ENCODE data around the gene APH1A.
"Not testable (repeated sequence)": the region's sequence is repeated elsewhere in the genome, so short reads cannot be mapped to it uniquely, and the experiment has no call there.

Gene APH1A

GRCh38 chr1:150268705-150269403 lies at the start of gene APH1A:
Gene APH1A (minus strand): TSS chr1:150269016. CDS start chr1:150268810, 206 bp downstream.
- DNase-seq: peak; percentile 92

DNA sequence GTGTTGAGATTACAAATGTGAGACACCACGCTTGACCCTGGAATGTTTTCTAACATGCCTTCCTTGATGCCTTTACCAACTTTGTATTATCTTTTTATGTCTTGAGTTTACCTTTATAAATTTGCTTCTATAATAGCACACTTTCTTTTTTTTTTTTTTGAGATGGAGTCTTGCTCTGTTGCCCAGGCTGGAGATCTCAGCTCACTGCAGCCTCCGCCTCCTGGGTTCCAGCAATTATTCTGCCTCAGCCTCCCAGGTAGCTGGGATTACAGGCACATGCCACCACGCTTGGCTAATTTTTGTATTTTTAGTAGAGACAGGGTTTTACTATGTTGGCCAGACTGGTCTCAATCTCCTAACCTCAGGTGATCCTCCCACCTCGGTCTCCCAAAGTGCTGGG lies 45.9 kb upstream of the APH1A start:
- DNase-seq: not testable (repeated sequence)

- DNase-seq: no peak
Measured at GRCh38 chr1:150311762-150312161, 42.9 kb upstream of the APH1A start.

DNA sequence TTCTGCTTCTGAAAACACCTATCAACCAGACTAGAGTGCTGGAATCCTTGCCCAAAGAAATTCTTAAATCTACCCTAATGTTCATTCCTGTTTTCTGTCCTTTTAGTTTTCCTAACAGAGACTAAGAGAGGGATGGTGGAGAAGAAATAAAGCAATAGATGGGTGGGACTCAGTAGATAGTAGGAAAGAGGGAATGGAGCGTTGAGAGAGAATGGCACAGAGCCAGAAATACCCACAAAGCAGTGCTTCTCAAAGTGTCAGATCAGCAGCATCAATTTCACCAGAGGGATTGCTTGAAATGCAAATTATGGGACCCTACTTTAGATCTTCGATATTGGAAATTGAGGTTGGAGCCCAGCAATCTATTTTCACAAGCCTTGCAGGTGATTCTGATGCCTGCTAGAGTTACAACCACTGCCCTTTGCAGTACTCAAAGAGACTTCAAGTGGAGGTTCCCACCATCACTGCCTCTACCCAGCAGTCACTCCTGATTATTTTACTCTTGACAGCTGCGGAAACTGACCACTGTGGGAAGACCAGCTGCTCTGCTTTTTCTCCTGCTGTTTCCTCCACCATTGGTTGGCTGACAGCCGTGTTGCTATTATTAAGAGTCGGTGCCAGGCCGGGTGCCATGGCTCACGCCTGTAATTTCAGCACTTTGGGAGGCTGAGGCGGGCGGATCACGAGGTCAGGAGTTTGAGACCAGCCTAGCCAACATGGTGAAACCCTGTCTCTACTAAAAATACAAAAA lies 41.1 kb upstream of the APH1A start:
- DNase-seq: peak; percentile 53

GRCh38 chr1:150308585-150308984 lies 39.8 kb upstream of the APH1A start:
- not testable (repeated sequence) for DNase-seq

- DNase-seq: no peak
Measured at GRCh38 chr1:150302902-150303301, 34.1 kb upstream of the APH1A start.

- DNase-seq: no peak
Measured at GRCh38 chr1:150302338-150302737, 33.5 kb upstream of the APH1A start.

- DNase-seq: no peak
Measured at GRCh38 chr1:150299716-150300115, 30.9 kb upstream of the APH1A start.

DNA sequence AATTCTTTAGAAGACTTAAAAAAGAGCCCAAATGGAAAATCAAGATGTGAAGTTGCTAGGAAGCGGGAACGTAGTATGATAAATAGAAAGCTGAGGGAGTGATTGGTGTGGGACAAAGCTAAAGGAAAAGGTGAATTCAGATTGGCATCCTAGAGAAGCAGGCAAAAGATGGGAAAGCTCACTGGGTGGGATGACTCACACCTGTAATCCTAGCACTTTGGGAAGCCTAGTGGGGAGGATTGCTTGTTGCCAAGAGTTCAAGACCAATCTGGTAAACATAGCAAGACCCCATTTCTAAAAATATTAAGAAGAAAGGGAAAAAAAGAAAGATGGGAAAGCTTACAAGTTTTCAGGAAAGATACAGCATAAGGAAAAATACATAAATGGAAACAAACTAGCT lies 26.7 kb upstream of the APH1A start:
- no peak for DNase-seq

DNA sequence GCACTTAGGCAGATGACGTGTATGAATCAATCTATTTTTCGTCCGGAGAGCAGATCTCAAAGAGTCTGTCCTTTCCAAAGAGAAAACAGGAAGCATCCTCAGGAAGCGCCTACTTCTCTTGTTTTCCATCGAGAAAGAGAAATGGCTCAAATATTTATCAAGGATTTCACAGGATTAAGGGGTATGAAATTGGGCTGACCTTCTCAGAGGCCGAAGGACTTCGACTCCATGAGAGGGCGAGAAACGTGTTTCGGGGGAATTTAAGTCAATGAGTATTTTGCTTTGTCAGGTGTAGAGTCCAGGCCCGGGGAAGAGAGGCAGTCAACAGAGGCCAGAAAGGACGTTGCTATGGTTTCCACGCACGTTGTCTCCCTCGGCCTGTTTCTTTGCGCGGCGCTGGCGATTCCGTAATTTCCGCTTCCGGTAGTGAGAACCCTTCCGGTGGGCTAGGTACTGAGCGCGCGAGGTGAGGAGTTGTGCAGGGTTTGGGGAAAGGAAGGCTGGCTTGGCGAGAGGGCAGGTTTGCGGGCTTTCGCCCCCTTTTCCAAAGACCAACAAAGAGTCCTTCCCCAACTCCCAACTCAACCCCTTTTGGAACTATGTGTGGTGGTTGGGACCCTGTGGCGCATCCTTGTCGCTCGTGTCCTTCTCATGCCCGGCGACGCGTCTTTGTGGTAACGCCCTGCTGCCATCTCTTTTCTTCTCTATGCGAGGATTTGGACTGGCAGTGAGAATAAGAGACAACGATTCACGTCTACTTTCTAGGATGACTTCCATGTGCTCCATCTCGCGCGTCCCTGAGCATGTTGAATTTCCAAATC lies 24.8 kb upstream of the APH1A start, which contains the start of gene MRPS21:
MRPS21 (plus strand) TSS at position 429 of the 821 bp plus-strand sequence. CDS start 506 bp downstream, outside the sequence.
- DNase-seq: peak; percentile 92

DNA sequence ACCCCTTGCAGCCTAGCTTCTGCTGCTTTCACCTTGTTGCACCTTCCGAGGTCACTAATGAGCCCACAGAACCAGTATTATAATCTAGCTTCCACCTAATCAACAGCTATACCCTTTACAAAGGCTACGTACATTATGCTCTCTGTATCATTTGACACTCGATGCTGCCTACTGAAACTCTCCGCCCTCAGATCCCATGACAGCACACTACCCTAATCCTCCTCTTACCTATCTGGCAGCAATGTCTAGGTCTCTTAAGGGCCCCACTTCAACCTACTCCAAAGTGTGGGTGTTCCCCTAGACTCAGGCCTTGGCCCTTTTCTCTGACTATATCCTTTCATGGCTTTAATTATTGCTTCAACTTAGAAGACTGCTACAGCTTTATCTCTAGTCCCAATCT lies 20.0 kb upstream of the APH1A start:
- no peak for DNase-seq

DNA sequence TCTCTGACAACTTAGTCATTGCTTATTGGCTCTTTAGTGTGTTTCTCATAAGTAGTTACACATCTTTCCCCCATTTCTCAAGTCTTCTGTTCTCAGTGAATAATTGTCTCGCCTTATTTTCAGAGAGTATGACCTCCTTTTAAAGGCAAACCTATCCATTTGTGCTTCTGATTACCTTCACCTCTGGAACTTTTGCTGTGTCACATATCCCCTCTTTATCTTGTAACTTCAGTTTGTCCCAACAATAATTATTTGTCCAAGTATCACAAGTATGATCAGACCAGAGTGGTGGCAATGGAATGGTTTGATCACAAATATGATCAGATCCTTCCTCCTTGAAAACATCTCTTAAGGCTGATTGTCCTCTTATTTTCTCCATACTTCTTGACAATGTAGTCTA lies 19.6 kb upstream of the APH1A start:
- no peak for DNase-seq

DNA sequence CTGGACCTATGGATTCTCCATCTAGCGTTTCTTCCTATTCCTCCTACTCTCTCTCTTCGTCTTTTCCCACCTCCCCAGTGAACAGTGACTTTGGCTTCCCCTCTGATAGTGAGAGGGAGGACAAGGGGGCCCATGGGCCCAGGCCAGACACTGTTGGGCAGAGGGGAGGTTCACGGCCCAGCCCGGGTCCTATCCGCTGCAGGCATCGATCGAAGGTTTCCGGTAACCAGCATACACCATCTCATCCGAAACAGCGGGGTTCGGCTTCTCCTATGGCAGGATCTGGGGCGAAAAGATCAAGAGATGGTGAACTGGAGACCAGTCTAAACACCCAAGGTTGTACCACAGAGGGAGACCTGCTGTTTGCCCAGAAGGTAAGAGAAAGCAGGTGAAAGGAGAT lies 14.4 kb upstream of the APH1A start:
- no peak for DNase-seq

DNA sequence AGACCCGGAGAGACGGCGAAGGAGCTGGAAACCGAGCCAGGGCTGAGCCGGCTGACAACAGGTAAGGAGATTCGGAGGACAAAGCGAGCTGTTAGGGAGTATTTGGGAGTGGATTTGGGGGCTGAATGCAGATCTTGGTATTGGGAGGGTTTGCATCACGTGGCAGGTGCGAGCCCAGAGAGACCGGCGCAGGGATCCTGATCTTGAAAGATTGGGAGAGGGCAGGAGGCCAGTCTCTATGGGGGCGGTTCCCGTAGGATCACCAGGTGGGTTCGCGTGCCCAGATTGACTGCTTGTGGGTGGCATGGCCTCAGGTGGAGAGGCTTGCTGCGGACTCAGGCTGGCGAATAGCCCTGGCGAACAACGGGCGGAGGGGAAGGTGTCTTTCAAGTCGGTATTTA lies 13.7 kb upstream of the APH1A start:
- no peak for DNase-seq

- peak; percentile 98 for DNase-seq
Measured at GRCh38 chr1:150281758-150282557, 13.1 kb upstream of the APH1A start, which contains the start of gene CIART. Gene CIART (plus strand): TSS chr1:150282554. CDS start chr1:150283268, 714 bp downstream.

DNA sequence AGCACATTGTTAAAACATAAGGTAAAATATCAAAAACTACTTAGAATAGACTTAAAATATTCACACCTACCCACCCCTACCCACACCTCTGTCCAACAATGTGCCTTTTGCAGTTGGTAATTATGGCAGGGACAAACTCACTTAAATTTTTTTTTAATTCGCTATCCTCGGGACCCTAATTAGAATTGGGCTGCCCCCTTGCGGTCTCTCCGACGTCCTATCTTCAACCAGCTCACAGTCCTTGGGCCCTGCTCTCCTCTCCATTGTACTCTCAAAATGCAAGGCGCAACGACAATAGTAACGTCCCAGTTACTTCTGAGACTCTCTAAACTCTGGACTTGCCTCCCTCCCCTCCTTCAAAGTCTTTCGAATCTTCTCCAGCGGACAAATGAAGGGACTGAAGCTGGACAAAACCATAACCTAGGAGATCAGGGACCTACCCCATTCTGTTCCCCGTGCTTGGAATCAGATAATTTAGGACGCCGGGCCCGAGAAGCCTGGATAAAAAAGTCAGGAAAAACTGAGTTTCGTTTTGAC lies 12.5 kb upstream of the APH1A start:
- DNase-seq: peak; percentile 81

DNA sequence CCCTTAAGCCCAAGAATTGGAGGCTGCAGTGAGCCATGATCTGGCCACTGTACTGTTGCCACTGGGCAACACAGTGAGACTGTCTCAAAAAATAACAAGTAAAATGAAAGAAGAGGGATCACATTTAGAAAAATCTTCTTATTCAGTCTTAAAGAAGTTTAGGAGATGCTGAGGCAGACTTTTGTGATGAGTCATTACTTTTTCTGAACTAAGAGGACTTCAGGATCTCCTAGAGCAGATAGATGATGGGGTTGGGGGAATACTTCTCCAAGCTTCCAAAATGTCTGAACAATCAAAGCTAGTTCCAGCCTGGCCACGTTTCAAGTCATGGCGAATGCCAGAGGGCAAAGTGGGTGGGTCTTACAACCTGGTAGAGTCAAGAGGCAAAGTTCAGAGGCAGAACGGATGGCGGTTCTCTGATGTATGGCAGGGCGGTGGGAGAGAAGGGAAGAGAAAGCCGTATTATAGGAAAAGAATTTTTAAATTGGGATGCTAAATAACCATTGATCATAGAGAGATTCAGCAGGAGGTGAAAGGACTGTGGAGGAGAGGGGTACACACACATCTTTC lies 11.4 kb upstream of the APH1A start:
- no peak for DNase-seq

GRCh38 chr1:150273311-150273710 lies 4.5 kb upstream of the APH1A start:
- no peak for DNase-seq

DNA sequence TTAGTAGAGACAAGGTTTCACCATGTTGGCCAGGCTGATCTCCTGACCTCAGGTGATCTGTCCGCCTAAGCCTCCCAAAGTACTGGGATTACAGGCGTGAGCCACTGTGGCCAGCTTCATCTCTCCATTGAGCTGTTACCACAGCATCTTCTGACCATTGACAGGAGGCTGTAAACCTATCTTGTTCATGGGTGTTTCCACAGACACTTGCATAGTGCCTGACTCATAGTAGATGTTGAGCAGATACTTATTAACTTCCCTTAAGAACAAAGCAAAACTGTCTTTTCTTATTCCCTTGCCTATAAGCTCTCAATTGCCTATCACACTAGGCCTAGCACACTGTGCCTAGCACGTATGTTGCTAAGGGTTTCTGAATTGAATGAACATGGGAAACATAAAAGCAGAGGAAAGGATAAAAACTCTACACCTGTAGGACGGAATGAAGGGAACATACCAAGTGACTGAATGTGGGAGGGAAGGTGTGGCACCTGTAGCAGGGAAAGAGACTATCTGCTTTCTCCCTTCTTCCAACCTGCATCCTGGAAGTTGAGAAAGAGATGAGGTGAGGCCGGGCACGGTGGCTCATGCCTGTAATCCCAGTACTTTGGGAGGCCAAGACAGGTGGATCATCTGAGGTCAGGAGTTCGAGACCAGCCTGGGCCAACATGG lies 2.6 kb upstream of the APH1A start:
- DNase-seq: no peak

DNA sequence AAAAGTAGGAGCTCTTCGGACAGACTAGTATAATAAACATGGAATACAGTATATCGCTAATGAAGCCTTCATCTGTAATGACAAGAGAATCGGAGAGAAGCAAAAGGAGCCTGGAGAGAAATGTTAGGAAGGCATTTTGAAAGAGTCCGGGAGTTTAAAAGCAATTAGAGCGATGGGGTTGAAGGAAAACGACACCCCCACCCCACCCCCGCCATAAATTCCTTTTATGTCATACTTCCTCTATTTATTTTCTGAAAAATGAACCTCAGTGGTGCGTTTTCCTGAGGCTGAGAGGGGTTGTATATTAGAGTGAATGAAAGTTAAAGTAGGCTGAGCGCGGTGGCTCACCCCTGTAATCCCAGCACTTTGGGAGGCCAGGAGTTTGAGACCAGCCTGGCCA lies 635 bp upstream of the APH1A start:
- no peak for DNase-seq

DNA sequence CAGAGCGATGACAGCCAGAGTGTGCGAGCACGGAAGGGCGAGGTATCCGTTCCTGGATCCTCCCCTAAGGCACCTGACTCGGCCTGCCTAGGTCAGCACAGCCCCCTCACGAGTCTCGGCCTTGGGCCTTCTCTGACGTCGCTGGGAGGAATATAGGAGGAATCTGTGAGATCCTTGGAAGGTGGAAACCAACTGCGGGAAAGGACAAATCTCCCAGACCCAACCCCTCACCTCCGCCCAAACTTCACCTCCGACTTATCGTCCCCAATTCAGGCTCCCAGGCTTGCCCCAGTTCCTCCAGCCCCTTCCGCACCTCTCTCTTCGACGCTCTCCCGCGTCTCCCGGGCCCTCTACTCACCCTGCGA lies 494 bp downstream of the APH1A start:
- no peak for DNase-seq
